Skeletal muscle satellite cell (primary cell): ENCODE data around the gene REXO1.

Source experiments
- H3K27me3 ChIP-seq: 2 replicates; pipeline ENCODE4 v1.7.0; 2013; ENCODE audit warnings: low read length; ENCODE audit not compliant: control insufficient read depth, insufficient read depth
- H3K36me3 ChIP-seq: 2 replicates; pipeline ENCODE4 v1.7.0; 2013; ENCODE audit warnings: mild to moderate bottlenecking, control low read depth, low read length; ENCODE audit not compliant: insufficient read depth
- H3K4me1 ChIP-seq: 2 replicates; pipeline ENCODE4 v1.7.0; 2013; ENCODE audit warnings: low read length; ENCODE audit not compliant: control insufficient read depth, insufficient read depth
- H3K4me2 ChIP-seq: 2 replicates; pipeline ENCODE4 v1.7.0; 2013; ENCODE audit warnings: mild to moderate bottlenecking, low read length
- H3K4me3 ChIP-seq: 2 replicates; pipeline ENCODE4 v1.7.0; 2013; ENCODE audit warnings: low read length
- H3K9ac ChIP-seq: 2 replicates; pipeline ENCODE4 v1.7.0; 2013; ENCODE audit warnings: mild to moderate bottlenecking, low read depth, low read length, moderate library complexity
- H3K9me3 ChIP-seq: replicated peaks from 2 replicates; pipeline ENCODE4 v1.7.0; 2013; ENCODE audit warnings: mild to moderate bottlenecking, control low read depth, low read length

The REXO1 gene

GRCh38 chr19:1830568-1830967 is 17.7 kb downstream of the REXO1 start:
- H3K4me2 ChIP-seq: no peak overlapping the region
- no peaks in the 10 kb centered on the region for H3K9me3 ChIP-seq
- peaks cover 19% of the 10 kb centered on the region for H3K36me3 ChIP-seq
- no peak overlapping the region for H3K4me3 ChIP-seq
- no peak overlapping the region for H3K9ac ChIP-seq
- no peaks in the 10 kb centered on the region for H3K27me3 ChIP-seq
- peaks cover 28% of the 10 kb centered on the region for H3K4me1 ChIP-seq

- Histone ChIP-seq H3K9ac (no peak overlapping the region), H3K4me3 (no peak overlapping the region), H3K27me3 (no peaks in the 10 kb centered on the region), H3K4me2 (no peak overlapping the region), H3K4me1 (peaks cover 28% of the 10 kb centered on the region), H3K36me3 (peaks cover 19% of the 10 kb centered on the region), H3K9me3 (no peaks in the 10 kb centered on the region)
Measured at GRCh38 chr19:1829958-1830357, 18.3 kb downstream of the REXO1 start.

DNA sequence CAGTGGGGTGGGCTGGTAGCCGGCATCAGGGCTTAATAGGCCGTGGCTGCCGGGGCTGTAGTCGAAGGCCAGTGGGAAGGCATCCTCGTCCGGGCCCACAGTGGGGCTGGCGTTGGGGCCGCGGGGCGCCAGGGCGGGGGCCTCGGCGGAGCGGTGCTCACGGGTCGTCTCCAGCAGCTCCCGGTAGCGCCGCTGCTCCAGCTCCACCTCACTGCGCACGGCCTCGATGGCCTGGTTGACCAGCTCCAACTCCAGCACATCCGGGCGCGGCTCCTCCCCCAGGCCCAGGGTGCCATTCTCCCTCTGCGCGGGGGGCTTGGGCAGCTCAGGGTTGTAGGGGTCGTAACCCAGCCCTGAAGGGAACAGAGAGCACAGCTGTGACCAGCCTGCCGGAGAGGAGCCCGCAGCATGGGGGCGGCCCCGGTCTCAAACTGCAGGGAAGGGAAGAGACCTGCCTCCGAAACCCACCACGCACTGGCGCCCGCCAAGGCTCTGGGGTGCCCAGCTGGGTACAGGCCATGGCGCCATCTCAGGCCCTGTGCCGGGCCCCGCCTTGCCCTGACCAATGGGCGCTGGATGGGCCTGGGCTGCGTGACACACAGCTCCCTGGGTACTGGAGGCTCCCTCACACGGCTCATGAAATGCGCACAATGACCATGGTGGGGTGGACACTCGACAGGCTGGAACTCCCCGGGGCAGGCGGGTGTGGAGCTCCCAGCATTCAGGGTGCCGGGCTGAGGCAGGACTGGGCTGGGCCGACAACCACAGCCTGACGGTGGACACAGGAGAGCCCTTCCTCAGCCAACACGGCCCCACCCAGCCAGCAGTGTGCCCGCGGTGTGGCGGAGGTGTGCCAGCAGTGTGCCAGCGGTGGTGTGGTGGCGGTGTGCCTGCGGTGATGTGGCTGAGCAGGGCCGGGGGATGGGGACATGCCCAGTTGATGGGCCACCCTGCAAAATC is 19.7 kb downstream of the REXO1 start:
- Histone ChIP-seq H3K4me2 (no peak overlapping the region), H3K27me3 (no peaks in the 10 kb centered on the region), H3K4me1 (peaks cover 15% of the 10 kb centered on the region), H3K4me3 (no peak overlapping the region), H3K36me3 (peaks cover 25% of the 10 kb centered on the region), H3K9ac (no peak overlapping the region), H3K9me3 (no peaks in the 10 kb centered on the region)

- Histone ChIP-seq H3K9ac (no peak overlapping the region), H3K4me3 (no peak overlapping the region), H3K4me1 (peaks cover 9% of the 10 kb centered on the region), H3K9me3 (no peaks in the 10 kb centered on the region), H3K36me3 (peaks cover 33% of the 10 kb centered on the region), H3K4me2 (no peak overlapping the region), H3K27me3 (no peaks in the 10 kb centered on the region)
Measured at GRCh38 chr19:1827566-1828278, 20.6 kb downstream of the REXO1 start.

GRCh38 chr19:1826557-1827521 is 21.4 kb downstream of the REXO1 start:
- no peaks in the 10 kb centered on the region for H3K9me3 ChIP-seq
- H3K9ac ChIP-seq: no peak overlapping the region
- peaks cover 40% of the 10 kb centered on the region for H3K36me3 ChIP-seq
- H3K27me3 ChIP-seq: no peaks in the 10 kb centered on the region
- H3K4me1 ChIP-seq: peaks cover 9% of the 10 kb centered on the region
- no peak overlapping the region for H3K4me3 ChIP-seq
- H3K4me2 ChIP-seq: no peak overlapping the region

- no peak overlapping the region for H3K4me2 ChIP-seq
- H3K9ac ChIP-seq: no peak overlapping the region
- H3K27me3 ChIP-seq: no peaks in the 10 kb centered on the region
- H3K36me3 ChIP-seq: peaks cover 43% of the 10 kb centered on the region
- no peak overlapping the region for H3K4me3 ChIP-seq
- no peaks in the 10 kb centered on the region for H3K9me3 ChIP-seq
- H3K4me1 ChIP-seq: peaks cover 9% of the 10 kb centered on the region
Measured at GRCh38 chr19:1825909-1826556, 22.2 kb downstream of the REXO1 start.

GRCh38 chr19:1824252-1824622 is 24.0 kb downstream of the REXO1 start:
- Histone ChIP-seq H3K36me3 (peaks cover 37% of the 10 kb centered on the region), H3K9ac (no peak overlapping the region), H3K4me3 (no peak overlapping the region), H3K4me1 (peaks cover 9% of the 10 kb centered on the region), H3K9me3 (no peaks in the 10 kb centered on the region), H3K4me2 (no peak overlapping the region), H3K27me3 (no peaks in the 10 kb centered on the region)

DNA sequence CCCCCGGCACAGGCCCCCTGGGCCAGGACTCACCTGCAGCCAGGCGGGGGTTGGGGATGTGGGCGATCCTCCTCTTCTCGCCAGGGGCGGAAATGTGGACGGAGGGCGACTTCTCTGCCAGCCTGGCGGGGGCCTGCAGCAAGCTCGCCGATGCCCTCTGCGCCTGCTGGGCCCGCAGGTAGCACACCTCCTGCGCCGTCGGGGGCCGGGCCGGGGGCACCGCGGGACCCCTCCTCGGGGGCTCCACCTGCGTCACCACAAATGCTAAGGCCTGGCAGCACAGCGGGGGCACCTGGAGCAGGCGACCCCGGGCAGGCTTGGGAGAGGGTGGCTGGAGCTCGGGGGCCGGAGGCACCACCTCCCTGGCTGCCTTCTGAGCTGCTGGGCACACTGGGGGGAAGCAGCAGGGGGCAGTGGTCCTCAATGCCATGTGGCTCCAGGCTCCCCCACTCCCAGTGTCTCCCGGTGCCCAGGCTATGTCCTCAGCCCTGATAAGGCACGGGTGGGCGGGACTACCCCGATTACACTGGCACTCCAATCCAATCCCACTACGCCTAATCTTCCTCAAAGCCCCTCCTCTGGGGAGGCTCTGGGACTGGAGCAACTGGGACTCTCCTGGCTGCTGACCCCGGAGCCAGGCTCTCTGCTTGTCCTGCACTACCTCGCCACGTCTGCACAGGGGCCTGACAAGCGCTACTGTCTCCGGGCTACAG is 24.6 kb downstream of the REXO1 start:
- Histone ChIP-seq H3K27me3 (no peaks in the 10 kb centered on the region), H3K9me3 (no peaks in the 10 kb centered on the region), H3K4me3 (no peak overlapping the region), H3K4me2 (no peak overlapping the region), H3K9ac (no peak overlapping the region), H3K36me3 (peaks cover 37% of the 10 kb centered on the region), H3K4me1 (peaks cover 9% of the 10 kb centered on the region)

GRCh38 chr19:1823020-1823419 is 25.3 kb downstream of the REXO1 start:
- Histone ChIP-seq H3K36me3 (peaks cover 41% of the 10 kb centered on the region), H3K27me3 (no peaks in the 10 kb centered on the region), H3K4me1 (peaks cover 9% of the 10 kb centered on the region), H3K4me3 (no peak overlapping the region), H3K9me3 (no peaks in the 10 kb centered on the region), H3K9ac (no peak overlapping the region), H3K4me2 (no peak overlapping the region)

- Histone ChIP-seq H3K4me2 (no peak overlapping the region), H3K9ac (no peak overlapping the region), H3K36me3 (peaks cover 45% of the 10 kb centered on the region), H3K9me3 (no peaks in the 10 kb centered on the region), H3K4me1 (peaks cover 9% of the 10 kb centered on the region), H3K4me3 (no peak overlapping the region), H3K27me3 (no peaks in the 10 kb centered on the region)
Measured at GRCh38 chr19:1822210-1822609, 26.1 kb downstream of the REXO1 start.
